OCI-LY1 (cell line): ENCODE data around the gene RGS16.

Experiments used
- H2AFZ ChIP-seq: fragments of 200-600 bp; sonication (generic), shearing (Covaris generic); 2 replicates; pipeline ENCODE4 v1.6.0; 2014; ENCODE audit warnings: antibody characterized with exemption, mild to moderate bottlenecking, low read length
- H3F3A ChIP-seq: fragments of 200-600 bp; sonication (generic), shearing (Covaris generic); 2 replicates; pipeline ENCODE4 v1.6.0; 2014; ENCODE audit warnings: mild to moderate bottlenecking, antibody characterized with exemption, low read length, moderate library complexity; ENCODE audit not compliant: insufficient read depth
- H3K27ac ChIP-seq: fragments of 200-600 bp; sonication (generic); 2 replicates; pipeline ENCODE4 v1.5.1; 2014; ENCODE audit warnings: low read length, mixed run types, mild to moderate bottlenecking, low read depth; ENCODE audit not compliant: poor library complexity, severe bottlenecking
- H3K27me3 ChIP-seq: fragments of 200-600 bp; sonication (generic); 2 replicates; pipeline ENCODE4 v1.6.0; 2014; ENCODE audit warnings: antibody characterized with exemption, mild to moderate bottlenecking, low read length, moderate library complexity; ENCODE audit not compliant: insufficient read depth
- H3K36me3 ChIP-seq: fragments of 200-600 bp; sonication (generic); 2 replicates; pipeline ENCODE4 v1.6.1; 2014; ENCODE audit warnings: mild to moderate bottlenecking, antibody characterized with exemption, low read length, moderate library complexity, mixed read lengths; ENCODE audit not compliant: insufficient read depth
- H3K4me1 ChIP-seq: fragments of 200-600 bp; sonication (generic); 2 replicates; pipeline ENCODE4 v1.5.1; 2014; ENCODE audit warnings: mild to moderate bottlenecking, low read length, moderate library complexity; ENCODE audit not compliant: insufficient read depth, severe bottlenecking
- H3K4me2 ChIP-seq: fragments of 200-600 bp; sonication (generic), shearing (Covaris generic); 2 replicates; pipeline ENCODE4 v1.6.1; 2014; ENCODE audit warnings: low read length
- H3K4me3 ChIP-seq: fragments of 200-600 bp; sonication (generic); 2 replicates; pipeline ENCODE4 v1.5.1; 2014; ENCODE audit warnings: low read length, low read depth, mild to moderate bottlenecking, mixed read lengths; ENCODE audit not compliant: poor library complexity, severe bottlenecking
- H3K79me2 ChIP-seq: fragments of 200-600 bp; shearing (Covaris generic); 2 replicates; pipeline ENCODE4 v1.6.1; 2016; ENCODE audit warnings: mixed run types, low read length, mixed read lengths; ENCODE audit not compliant: insufficient read depth
- H3K9ac ChIP-seq: fragments of 200-600 bp; sonication (generic), shearing (Covaris generic); 2 replicates; pipeline ENCODE4 v1.6.1; 2014; ENCODE audit warnings: mild to moderate bottlenecking, low read length, mixed read lengths
- H3K9me2 ChIP-seq: fragments of 200-600 bp; sonication (generic), shearing (Covaris generic); 2 replicates; pipeline ENCODE4 v1.6.1; 2014; ENCODE audit warnings: low read depth, mild to moderate bottlenecking, low read length, mixed read lengths
- H3K9me3 ChIP-seq: fragments of 200-600 bp; shearing (Covaris generic); 2 replicates; pipeline ENCODE4 v1.6.1; 2014; ENCODE audit warnings: low read length, mixed read lengths
- H4K20me1 ChIP-seq: fragments of 200-600 bp; sonication (generic), shearing (Covaris generic); 2 replicates; pipeline ENCODE4 v1.6.0; 2016; ENCODE audit warnings: mild to moderate bottlenecking, low read length; ENCODE audit not compliant: insufficient read depth
- CTCF ChIP-seq: fragments of 200-600 bp; sonication (generic), shearing (Covaris generic); IDR thresholded peaks from 2 replicates; pipeline ENCODE4 v1.5.1; 2017; ENCODE audit warnings: mild to moderate bottlenecking, antibody characterized with exemption, low read length, moderate library complexity, mixed read lengths
- EZH2 ChIP-seq: fragments of 200-600 bp; sonication (generic), shearing (Covaris generic); IDR thresholded peaks from 2 replicates; pipeline ENCODE4 v1.8.0; 2017; ENCODE audit warnings: borderline replicate concordance, mixed run types, mild to moderate bottlenecking, antibody characterized with exemption, low read length, moderate library complexity, mixed read lengths

Gene RGS16

DNA sequence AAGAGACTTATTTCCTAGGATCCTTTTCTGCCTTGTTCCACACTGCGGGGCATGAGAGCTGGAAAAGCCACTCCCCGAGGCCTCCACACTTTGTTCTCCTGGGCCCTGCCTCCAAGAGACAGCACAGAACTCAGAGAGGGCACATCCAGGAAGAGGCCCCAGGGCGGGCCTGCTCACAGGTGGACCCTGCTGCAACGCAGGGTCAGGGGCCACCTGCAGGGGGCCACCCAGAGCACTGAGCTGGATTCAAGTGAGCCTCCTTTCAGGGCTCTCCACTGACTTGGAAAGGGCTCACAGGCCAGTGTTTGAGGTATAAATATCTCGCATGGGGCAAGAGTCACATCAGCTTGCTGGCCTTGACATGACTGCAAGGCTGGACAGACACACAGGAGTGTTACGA lies 4.8 kb downstream of the RGS16 start:
- no peaks in the 10 kb centered on the region for H3F3A ChIP-seq
- no peak overlapping the region for H3K4me3 ChIP-seq
- H3K79me2 ChIP-seq = no peaks in the 10 kb centered on the region
- H3K36me3 ChIP-seq = peaks cover 46% of the 10 kb centered on the region
- H3K9me3 ChIP-seq = no peaks in the 10 kb centered on the region
- H3K27me3 ChIP-seq = no peaks in the 10 kb centered on the region
- no peak overlapping the region for H3K27ac ChIP-seq
- TF ChIP-seq EZH2 (no peak), CTCF (peak; percentile 53)
- no peaks in the 10 kb centered on the region for H3K9me2 ChIP-seq
- H2AFZ ChIP-seq = no peak overlapping the region
- peaks cover 34% of the 10 kb centered on the region for H3K4me1 ChIP-seq
- no peak overlapping the region for H3K9ac ChIP-seq
- H4K20me1 ChIP-seq = no peaks in the 10 kb centered on the region
- no peak overlapping the region for H3K4me2 ChIP-seq

DNA sequence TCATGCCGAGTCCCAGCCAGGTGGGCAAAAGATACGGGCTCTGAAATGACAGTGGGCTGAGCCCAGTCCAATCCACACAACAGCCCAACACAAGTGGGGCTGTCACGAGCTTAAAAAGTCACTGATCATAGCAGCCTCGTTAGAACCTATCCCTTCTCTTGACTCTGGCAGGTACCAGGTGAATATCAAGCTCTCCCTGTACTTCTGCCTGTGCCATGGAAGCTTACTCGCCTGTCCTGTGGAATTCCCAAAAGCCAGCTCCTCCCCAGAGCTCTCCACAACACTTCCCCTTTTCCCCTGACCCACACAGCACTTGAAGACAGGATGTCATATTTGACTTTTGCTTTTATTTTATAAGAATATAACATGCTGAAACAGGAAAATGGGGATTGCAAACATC lies 5.9 kb downstream of the RGS16 start:
- no peaks in the 10 kb centered on the region for H3K9me3 ChIP-seq
- no peak overlapping the region for H2AFZ ChIP-seq
- H3K27ac ChIP-seq = no peak overlapping the region
- TF ChIP-seq CTCF (no peak), EZH2 (no peak)
- H3K4me2 ChIP-seq = no peak overlapping the region
- no peaks in the 10 kb centered on the region for H3K79me2 ChIP-seq
- H3K4me1 ChIP-seq = peaks cover 25% of the 10 kb centered on the region
- no peak overlapping the region for H3K9ac ChIP-seq
- no peak overlapping the region for H3K4me3 ChIP-seq
- peaks cover 46% of the 10 kb centered on the region for H3K36me3 ChIP-seq
- no peaks in the 10 kb centered on the region for H4K20me1 ChIP-seq
- H3F3A ChIP-seq = no peaks in the 10 kb centered on the region
- H3K27me3 ChIP-seq = no peaks in the 10 kb centered on the region
- no peaks in the 10 kb centered on the region for H3K9me2 ChIP-seq

GRCh38 chr1:182596934-182597333 lies 7.3 kb downstream of the RGS16 start:
- peaks cover 34% of the 10 kb centered on the region for H3K36me3 ChIP-seq
- H3K9ac ChIP-seq = no peak overlapping the region
- no peak overlapping the region for H3K4me2 ChIP-seq
- no peaks in the 10 kb centered on the region for H3K9me2 ChIP-seq
- TF ChIP-seq CTCF (no peak), EZH2 (no peak)
- H3K27me3 ChIP-seq = no peaks in the 10 kb centered on the region
- no peak overlapping the region for H2AFZ ChIP-seq
- no peaks in the 10 kb centered on the region for H3K9me3 ChIP-seq
- H3K4me1 ChIP-seq = peaks cover 14% of the 10 kb centered on the region
- no peaks in the 10 kb centered on the region for H3K79me2 ChIP-seq
- no peak overlapping the region for H3K27ac ChIP-seq
- H4K20me1 ChIP-seq = no peaks in the 10 kb centered on the region
- H3K4me3 ChIP-seq = no peak overlapping the region
- no peaks in the 10 kb centered on the region for H3F3A ChIP-seq
